Nucleus accumbens (tissue), 56 donors: ENCODE measurements around the gene SUSD1.
"Not testable (repeated sequence)": the region's sequence is repeated elsewhere in the genome, so short reads cannot be mapped to it uniquely, and the experiment has no call there.

Source experiments
- DNase-seq, 56 donors: peaks; one replicate each; lab custom pipeline; 2025; lab: John Stamatoyannopoulos, UW

SUSD1 gene

DNA sequence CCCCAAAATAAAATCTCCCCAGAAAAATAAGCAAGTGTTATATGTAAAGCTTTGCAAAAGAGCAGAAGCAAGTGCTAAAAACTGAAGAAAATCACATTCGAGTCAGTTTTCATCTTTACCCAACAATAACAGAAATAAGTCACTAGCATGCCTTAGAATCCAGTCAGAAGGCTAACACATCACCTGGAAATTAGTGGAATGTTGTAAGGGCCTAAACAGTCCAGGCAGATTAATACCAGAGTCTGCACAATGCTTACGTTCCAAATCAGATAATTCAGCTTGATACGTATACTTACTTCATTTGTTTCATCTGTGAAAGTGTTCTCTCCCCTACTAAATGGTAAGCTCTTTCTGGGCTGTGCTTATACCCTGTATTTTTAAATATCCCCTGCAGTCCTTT lies 42.7 kb downstream of the SUSD1 start:
- DNase-seq = no peak

DNA sequence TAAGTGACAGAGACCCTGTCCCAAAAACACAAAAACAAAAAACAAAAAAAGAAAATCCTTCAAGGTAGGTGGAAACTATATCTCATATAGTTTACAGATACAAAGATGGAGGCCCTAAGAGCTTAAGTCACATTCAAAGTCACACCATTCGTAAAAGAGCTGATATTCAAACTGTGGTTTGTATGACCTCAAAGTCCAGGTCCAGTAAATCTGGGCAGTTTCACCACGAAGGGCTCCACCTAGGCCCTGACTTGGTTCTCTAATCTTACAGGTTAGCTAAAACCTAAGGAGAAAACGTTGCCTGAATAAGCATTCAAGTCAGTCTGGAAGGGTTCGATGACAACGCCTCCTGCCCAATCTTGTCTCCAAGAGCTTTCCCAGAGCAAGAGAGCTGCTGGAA lies 44.1 kb downstream of the SUSD1 start:
- no peak for DNase-seq

DNA sequence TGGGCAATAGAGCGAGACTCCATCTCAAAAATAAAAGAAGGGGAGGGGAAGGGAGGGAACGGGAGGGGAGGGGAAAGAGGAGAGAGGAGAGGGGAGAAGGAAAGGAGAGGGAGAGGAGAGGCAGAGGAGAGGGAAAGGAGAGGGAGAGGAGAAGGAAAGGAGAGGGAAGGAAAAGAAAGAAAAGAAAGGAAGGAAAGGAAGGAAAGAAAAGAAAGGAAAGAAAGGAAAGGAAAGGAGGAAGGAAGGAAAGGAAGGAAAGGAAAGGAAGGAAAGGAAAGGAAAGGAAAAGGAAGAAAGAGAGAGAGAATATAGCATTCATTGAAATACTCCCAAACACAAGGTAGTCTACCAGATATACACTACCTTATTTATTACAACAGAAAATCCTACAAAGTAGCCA lies 44.8 kb downstream of the SUSD1 start:
- no peak for DNase-seq

DNA sequence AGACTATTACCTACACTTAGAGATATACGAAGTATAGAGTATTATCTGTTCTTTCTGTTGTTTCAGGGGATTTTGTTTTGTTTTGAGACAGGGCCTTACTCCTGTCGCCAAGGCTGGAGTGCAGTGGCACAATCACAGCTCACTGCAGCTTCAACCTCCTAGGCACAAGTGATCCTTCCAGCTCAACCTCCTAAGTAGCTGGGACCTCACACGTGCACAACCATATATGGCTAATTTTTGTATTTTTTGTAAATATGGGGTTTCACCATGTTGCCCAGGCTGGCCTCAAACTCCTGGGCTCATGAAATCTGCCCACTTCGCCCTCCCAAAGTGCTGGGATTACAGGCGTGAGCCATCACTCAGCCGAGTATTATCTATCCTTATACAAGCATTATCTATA lies 45.9 kb downstream of the SUSD1 start:
- DNase-seq = no peak

DNA sequence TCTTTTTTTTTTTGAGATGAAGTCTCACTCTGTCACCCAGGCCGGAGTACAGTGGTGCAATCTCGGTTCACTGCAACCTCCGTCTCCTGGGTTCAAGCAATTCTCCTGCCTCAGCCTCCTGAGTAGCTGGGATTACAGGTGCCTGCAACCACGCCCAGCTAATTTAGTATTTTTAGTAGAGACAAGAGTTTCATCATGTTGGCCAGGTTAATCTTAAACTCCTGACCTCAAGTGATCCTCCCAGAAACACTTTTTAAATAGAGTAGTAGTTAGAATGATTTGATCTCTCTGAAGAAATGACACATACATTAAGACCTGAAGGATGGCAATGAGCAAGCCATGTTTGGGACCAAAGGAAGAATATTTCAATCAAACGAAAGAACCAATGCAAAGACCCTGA lies 46.7 kb downstream of the SUSD1 start:
- DNase-seq = not testable (repeated sequence)

DNA sequence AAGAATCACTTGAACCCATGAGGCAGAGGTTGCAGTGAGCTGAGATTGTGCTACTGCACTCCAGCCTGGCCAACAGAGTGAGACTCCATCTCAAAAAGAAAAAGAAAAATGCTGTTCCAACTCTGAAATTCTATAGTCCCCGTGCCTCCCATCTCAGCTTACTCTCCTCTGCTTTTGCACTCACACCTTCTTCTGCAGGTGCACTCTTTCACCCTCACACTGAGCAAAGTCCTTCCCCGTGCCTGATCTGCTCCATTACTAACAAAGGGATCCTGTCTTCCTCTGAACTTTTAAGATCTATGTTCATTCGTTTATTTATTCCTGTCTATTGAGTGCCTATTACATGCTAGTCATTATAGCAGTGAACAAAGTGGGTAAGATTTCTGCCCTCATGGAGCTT lies 47.8 kb downstream of the SUSD1 start:
- no peak for DNase-seq

DNA sequence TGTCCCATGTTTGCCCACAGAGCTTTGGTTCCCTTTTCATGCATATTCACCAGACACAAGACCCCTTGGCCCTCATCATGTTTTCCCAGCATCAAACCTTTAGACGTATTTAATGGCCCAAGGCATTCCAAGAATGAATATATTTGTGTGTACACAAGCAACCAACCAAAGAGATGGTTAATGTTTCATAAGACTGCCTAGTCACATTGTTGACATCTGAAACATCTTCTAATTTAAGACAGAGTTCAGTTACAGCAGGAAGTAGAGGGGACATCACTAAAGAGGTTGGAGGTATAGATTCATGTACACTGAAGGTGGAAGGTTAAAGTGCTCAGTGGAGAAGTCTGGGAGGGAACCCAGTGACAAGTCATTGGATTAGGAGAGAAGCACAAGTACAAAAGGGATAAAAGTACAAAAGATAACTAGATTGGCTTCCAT lies 49.1 kb downstream of the SUSD1 start:
- no peak for DNase-seq

DNA sequence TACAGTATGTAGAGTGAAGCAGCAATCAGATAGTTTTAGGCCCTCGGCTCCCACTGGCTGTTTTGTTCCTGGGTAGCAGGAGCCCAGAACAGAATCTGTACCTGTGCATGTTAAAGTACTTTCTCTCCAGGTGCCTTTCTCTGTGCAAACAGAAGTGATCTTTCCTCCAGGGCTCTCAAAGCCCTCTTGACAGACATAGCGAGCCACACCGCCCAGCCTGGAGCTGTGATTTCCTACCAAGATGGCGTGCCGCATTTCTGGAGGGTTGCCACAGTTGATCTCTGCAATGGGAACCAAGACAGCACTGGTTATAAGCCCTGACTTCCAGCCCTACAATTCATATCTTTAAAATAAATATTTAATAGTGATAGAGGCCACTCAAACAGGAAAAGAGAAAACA lies 50.9 kb downstream of the SUSD1 start:
- DNase-seq = no peak

DNA sequence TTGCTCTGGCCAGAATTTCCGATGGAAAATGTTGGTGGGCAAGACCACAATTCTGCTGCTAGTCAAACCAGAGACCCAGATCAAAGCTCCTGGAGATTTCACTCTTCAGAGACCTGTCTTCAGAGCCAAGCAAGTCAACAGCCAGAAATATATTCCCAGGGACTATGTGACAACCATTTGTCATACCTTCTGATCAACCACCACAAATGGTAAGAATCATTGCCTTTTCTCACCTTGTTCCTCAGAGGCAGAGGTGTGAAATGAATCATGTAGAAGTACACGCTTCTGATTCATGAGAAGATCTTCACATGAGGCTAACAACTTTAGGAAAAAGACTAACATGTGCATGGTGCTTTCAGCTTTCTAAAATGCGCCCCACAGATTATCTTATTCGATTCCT lies 53.5 kb downstream of the SUSD1 start:
- DNase-seq = no peak

DNA sequence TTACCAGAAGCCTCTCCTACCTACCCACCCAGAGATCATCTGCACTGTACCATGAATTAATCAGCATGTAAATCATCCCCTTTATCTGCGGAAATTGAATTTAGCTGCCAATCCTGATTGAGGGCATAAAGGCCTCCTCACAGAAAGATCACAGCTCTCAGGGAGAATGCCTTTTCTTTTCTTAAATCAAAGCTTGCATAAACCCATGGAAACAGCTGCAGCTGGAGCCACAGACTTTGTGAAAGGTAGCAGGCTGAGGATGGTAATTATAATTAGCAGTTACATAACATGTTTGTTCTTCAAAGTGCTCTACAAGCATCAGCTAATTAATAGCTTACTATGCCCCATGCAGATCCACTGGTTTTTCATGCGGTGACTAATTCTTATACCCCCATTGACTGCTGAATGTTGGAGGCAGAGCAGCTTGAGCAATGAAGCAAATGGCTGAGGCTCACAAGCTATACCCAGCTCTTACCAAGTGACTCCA lies 54.6 kb downstream of the SUSD1 start:
- peak in 23 of 56 donors; percentile 16 to 66 (median 30) for DNase-seq

DNA sequence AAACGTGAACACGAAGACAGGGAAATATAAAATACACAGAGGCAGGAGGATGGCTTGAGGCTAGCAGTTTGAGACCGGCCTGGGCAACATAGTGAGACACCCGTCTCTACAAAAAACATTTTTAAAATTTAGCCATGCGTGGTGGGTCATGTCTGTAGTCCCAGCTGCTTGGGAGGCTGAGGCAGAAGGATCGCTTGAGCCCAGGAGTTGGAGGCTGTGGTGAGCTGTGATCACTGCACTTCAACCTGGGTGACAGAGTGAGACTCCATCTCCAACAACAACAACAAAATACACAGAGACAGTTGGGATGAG lies 55.1 kb downstream of the SUSD1 start:
- no peak for DNase-seq

DNA sequence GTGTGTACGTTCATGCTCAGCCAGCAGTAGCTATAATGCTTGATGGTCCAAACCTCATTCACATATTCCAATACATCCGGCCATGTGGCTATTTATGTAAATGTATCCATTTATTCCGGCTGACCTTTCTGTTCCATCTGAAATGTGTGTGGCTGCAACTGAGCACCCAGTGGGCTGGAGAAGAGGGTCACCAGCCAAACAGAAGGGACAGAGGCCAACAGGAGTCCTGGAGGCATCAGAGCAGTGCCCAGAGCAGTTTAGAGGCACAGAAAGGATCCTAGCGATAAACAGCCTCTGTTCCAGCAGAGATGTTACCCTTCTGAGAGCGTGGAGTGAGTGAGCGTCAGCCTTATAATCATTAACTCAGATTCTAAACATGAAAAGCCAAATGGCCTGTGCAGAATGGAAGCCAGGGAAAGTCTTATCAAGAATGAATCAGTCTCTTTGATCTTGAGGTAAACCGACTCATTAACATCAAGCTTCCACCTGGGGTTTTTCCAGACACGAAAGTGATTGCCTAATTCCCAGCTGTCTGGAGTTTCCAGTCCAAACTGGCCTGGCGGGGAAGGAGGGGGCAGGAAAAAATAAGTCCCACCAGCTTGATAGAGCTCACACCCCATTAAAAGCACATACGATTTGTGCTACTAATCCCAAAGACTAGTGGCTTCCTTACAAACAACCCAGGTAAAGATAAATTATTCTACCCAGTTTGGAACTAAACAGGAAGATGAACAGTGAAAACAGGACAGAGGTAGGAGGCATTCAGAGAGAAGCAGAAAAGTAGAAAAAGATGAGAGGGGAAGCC lies 55.7 kb downstream of the SUSD1 start:
- no peak for DNase-seq

DNA sequence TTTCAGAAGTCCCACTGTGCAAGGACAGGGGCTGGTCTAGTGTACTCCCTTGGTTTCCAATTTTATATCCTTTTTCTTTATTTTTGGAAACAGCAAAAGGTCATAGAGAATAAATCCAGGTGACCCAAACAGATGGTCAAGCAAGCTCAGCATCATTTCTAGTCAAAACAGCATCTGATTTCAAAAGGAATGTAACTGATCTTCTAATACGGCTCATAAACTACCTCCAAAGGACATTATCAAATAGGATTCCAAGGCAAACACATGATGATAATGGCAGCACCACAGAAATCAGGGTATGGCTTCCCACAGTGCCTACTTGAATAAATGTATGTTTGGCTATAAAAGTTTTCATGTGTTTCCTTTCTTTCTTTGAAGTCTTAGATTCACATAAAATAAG lies 57.1 kb downstream of the SUSD1 start:
- DNase-seq = no peak

DNA sequence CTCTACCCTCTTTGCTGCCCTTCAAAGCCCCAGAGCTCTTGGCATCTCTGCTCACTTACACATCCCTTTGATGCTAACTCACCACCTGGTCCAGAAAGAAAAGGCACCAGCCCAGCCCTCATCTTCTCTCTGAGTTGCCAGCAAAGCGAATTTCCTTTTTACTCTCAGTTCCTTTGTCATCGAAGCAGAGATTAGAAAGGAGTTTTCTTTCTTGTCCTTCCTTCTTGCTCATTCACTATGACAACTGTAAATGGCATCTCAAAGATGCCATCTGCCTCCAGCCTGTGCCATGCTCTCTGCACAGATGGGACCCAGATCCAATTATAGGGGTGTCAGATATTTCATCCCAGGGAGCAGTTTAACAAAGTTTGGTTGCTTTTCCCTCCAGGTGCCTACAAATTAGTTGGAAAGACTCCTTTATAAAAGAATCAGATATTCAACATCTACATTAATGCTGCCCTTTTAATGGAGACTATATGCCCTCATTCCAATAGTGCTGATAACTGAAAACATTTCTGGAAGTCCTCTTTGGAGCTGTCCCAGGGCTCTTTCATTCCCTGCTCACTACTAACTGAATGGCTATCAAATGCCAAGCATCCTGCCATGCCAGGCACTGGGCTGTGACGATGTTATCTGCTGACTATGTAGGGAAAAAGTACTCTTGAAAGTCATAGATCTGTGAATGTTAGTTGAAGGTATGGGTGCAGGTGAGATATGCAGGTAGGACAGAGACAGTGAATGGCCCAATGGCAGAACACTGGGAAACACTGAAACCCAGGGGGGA lies 58.9 kb downstream of the SUSD1 start:
- DNase-seq = no peak

DNA sequence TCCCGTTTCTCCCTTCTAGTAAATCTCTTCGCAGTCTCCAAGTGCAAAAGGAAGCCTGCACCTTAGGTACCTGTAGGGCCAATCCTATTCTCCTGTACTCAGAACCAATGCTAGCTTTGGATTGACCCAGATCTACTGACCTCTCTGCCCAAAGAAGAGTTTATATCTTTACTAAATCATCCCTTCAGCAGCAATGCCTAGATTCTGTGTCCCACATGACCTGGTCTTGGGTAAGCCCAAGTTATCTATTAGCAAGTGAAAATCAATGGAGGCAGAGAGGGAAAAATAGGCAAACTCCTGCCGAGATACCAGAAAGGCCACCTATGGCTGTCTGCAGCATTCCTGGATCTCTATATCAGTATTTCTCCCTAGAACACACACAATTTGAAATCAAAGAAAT lies 60.0 kb downstream of the SUSD1 start:
- no peak for DNase-seq

DNA sequence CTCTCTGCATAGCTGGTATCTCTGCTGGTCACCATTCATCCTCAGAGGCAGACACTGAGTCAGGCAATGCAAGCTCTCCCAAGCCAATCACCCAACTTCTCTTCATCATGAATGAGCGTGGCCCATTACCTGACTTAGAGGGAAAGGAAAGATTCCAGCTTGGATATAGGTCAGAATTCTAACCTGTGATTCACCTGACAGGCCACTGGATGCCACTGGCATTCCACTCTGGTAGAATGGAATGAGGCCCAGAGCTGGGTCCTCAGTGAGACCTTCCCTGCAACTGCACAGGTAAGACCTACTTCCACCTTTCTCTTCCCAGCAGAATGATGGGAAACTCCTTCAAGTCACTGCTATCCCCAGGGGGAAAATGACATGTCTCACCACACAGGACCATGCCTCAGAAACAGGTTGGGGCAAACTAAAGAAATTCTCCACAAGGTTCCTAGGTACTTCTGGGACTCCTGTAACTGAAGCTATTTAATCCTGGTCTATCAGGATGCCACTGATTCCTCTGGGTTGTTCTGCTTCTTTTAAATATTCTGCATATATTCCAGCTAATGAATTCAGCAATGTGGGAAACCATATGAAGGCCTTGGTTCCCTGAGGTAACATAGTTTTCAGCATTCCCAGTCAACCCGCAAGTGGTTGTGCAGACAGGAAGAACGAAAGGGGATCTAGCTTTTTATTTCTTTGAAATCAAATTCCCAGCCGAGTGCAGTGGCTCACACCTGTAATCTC lies 62.0 kb downstream of the SUSD1 start:
- DNase-seq = peak in 4 of 56 donors; percentile 2 to 5 (median 4)

DNA sequence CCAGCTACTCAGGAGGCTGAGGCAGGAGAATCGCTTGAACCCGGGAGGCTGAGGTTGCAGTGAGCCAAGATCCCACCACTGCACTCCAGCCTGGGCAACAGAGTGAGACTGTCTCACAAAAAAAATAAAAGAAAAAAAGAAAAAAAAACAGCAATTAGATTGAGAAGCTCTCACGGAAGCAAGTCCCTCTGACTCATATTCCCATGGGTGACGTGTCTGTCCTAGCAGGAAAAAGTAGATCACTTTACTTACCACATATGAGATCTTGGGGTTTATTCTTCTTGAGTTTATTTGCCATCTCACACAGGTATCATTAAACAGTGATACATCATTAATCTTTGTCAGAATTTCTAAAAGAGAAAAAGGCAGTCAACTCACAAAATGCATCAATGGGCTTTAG lies 62.6 kb downstream of the SUSD1 start:
- DNase-seq = peak in 2 of 56 donors; percentile 2 to 15

DNA sequence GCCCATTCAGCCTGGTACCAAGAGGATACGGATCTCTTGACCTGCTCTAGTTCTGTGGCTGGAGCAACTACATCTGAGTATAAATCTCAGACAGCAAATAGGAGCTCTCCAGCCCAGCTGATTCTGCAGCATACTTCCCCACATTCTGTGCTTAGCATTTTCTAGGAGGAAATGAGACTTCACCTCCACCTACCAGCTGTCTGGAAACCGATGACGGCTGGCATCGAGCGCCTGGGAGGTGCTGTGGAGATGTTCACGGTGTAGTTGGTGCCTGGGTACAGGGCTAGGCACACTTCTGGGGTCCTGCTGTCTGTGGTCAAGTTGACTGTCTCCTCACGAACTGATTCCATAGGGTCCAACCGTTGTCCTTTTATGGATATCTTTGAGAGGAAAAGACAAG lies 63.6 kb downstream of the SUSD1 start:
- DNase-seq = peak in 20 of 56 donors; percentile 1 to 58 (median 20)

DNA sequence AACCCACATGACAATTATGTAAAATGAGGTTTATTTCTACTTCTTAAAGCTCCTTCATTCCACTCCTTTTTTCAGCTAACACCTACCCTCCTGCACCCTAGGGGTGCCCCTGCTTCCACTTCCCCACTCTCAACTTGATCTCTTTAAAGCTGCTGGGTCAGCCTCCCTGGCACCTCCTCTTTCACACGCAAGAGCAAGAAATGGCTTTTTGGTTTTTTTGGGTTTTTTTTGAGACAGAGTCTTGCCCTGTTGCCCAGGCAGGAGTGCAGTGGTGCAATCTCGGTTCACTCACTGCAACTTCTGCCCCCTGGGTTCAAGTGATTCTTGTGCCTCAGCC lies 64.4 kb downstream of the SUSD1 start:
- no peak for DNase-seq

DNA sequence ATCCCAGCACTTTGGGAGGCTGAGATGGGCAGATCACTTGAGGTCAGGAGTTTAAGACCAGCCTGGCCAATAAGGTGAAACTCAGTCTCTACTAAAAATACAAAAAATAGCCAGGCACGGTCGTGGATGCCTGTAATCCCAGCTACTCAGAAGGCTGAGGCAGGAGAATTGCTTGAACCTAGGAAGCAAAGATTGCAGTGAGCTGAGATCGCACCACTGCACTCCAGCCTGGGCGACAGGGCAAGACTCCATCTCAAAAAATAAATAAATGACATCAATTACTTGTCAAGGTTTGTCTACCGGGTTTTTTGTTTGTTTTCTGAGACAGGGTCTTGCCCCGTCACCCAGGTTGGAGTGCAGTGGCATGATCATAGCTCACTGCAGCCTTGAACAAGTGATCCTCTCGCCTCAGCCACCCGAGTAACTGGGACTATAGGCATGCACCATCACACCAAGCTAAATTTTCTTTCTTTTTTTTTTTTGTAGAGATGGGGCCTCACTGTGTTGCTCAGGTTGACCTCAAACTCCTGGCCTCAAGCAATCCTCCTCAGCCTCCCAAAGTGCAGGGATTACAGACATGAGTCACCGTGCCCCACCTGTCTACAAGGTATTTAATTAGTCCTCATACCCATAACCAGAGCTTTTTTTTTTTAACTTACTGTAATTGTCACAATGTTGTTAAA lies 64.9 kb downstream of the SUSD1 start:
- DNase-seq = peak in 1 of 56 donors; percentile 3

DNA sequence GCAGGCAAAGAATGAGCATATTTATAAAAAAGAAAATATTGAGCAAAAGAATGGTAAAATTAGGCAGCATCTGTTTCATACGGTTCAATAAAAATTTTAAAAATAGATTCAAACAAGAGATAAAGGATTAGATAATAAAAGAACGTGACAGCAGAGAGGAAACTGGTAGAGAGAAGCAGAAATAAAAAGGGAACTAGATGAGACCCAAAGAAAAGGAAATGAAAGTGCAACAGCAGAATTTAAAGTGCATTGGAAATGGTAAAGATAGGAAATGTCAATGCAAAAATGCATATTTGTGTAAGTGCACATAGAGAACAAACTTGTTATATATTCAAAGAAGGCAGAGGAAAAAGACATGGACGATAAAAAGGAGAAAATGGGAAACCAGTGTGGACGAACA lies 70.2 kb downstream of the SUSD1 start:
- DNase-seq = no peak
